Esophagus squamous epithelium (tissue), 5 donors: ENCODE data around the gene PTMA. TPM values are rescaled to one million over a fixed set of nuclear protein-coding genes. Genes with fewer than 3 reads are reported as not detected.

ENCODE experiments used
- DNase-seq: peaks from one replicate; lab custom pipeline; 2025; lab: John Stamatoyannopoulos, UW
- H3K27ac ChIP-seq, 4 donors: fragments of 200-600 bp; sonication (generic); one replicate each; pipeline ENCODE4 v1.5.1; 2016 to 2019; ENCODE audit warnings: mild to moderate bottlenecking in 1 of 4
- H3K27me3 ChIP-seq, 4 donors: fragments of 200-600 bp; sonication (generic); 1 replicate in 3 of 4; 2 replicates in 1 of 4; pipeline versions ENCODE4 v1.5.1 to v1.6.0; 2017 to 2021; ENCODE audit warnings: antibody characterized with exemption in 1 of 4
- H3K36me3 ChIP-seq, 3 donors: fragments of 200-600 bp; sonication (generic); one replicate each; pipeline ENCODE4 v1.5.1; 2016 to 2019
- H3K4me1 ChIP-seq, 3 donors: fragments of 200-600 bp; sonication (generic); one replicate each; pipeline ENCODE4 v1.5.1; 2017 to 2019
- H3K4me3 ChIP-seq, 4 donors: fragments of 200-600 bp; sonication (generic); 1 replicate in 3 of 4; 2 replicates in 1 of 4; pipeline ENCODE4 v1.5.1; 2016 to 2019; ENCODE audit warnings: mild to moderate bottlenecking in 2 of 4, moderate library complexity in 1 of 4
- H3K9me3 ChIP-seq, 3 donors: fragments of 200-600 bp; sonication (generic); one replicate each; pipeline ENCODE4 v1.5.1; 2016 to 2019
- POLR2A ChIP-seq, 4 donors: fragments of 450-650 bp; IDR thresholded peaks; one replicate each; pipeline ENCODE4 v1.6.1; 2017; ENCODE audit warnings: antibody characterized with exemption in 4 of 4, mild to moderate bottlenecking in 4 of 4, moderate library complexity in 3 of 4
- WGBS, 2 donors: methylation state at CpG; one replicate each; pipeline ENCODE4 v1.1.5; 2018; 5-methylcytosine and 5-hydroxymethylcytosine counted together
- intact Hi-C: fragments of 100-400 bp; cut with DNase I; formaldehyde crosslinking; loops from one replicate; pipeline ENCODE4 v1.15.0; 2022
- total RNA-seq, 4 donors: library from RNA; depleted of rRNA; stranded (reverse); fragments of >200 nt; gene quantifications; one replicate each; pipeline ENCODE4 v1.1.0, GENCODE V29; 2016
- TF ChIP-seq, protein P1 (sequence below), 6 experiments: fragments of 450-650 bp in 4 of 6; fragments of 200-600 bp in 2 of 6; sonication (generic) in 2 of 6; IDR thresholded peaks; one replicate each; pipeline ENCODE4 v1.5.1; 2016 to 2019; ENCODE audit warnings: antibody characterized with exemption in 6 of 6, mild to moderate bottlenecking in 4 of 6, moderate library complexity in 4 of 6
- donor health status: DM: yes; HTN: yes; CAD: no.

Gene PTMA
- total RNA-seq, 4 donors from 2014 or later, result 670 to 1,121 (median 903) TPM

DNA sequence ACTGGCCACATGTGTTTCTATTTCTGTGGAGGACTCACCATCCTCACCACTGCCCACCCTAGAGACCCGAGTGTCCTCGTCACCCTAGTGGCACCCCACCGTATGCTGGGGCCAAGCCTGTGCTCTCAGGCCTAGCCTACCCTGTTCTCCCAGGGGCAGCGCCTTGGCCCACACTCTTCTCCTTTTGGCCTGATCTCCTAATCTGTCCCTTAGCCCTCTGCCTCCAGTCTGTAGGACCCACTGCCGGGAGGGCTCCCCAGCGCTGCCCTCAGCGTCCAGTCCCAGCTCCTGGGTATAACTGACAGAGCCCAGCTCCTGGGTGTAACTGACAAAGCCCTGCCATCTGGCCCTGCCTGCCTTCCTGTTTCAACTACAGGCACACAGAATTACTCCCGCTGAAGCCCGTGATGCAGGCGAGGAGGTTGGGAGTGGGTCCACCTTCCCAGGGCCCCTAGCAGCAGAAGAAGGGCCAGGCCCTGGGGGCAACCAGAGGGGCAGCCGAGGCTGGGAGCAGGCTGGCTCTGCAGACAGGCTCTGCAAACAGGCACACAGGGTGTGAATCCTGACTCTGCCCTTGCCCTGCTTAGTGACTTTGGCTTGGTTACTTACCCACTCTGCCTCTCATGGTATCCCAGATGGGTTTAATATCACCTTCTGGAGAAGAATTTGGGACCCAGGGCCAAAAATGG lies 25.6 kb upstream of the PTMA start:
- no peak overlapping the region for H3K4me3 ChIP-seq
- H3K4me1 ChIP-seq, result peaks cover 6 to 47% (median 7%) of the 10 kb centered on the region in 3 donors
- no peak overlapping the region for H3K27ac ChIP-seq
- TF ChIP-seq, protein P1, sequence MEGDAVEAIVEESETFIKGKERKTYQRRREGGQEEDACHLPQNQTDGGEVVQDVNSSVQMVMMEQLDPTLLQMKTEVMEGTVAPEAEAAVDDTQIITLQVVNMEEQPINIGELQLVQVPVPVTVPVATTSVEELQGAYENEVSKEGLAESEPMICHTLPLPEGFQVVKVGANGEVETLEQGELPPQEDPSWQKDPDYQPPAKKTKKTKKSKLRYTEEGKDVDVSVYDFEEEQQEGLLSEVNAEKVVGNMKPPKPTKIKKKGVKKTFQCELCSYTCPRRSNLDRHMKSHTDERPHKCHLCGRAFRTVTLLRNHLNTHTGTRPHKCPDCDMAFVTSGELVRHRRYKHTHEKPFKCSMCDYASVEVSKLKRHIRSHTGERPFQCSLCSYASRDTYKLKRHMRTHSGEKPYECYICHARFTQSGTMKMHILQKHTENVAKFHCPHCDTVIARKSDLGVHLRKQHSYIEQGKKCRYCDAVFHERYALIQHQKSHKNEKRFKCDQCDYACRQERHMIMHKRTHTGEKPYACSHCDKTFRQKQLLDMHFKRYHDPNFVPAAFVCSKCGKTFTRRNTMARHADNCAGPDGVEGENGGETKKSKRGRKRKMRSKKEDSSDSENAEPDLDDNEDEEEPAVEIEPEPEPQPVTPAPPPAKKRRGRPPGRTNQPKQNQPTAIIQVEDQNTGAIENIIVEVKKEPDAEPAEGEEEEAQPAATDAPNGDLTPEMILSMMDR (IDR thresholded peaks at IDR 0.05), result no peak
- no peak for TF ChIP-seq POLR2A (IDR thresholded peaks at IDR 0.05)
- no peak for DNase-seq
- H3K9me3 ChIP-seq, result no peaks in the 10 kb centered on the region
- H3K36me3 ChIP-seq, result no peaks in the 10 kb centered on the region
- 80 to 83% methylated on average over 1 to 7 of the region's 11 CpGs for WGBS, 2 donors
- intact Hi-C loops, result no loop called here
- no peaks in the 10 kb centered on the region for H3K27me3 ChIP-seq

DNA sequence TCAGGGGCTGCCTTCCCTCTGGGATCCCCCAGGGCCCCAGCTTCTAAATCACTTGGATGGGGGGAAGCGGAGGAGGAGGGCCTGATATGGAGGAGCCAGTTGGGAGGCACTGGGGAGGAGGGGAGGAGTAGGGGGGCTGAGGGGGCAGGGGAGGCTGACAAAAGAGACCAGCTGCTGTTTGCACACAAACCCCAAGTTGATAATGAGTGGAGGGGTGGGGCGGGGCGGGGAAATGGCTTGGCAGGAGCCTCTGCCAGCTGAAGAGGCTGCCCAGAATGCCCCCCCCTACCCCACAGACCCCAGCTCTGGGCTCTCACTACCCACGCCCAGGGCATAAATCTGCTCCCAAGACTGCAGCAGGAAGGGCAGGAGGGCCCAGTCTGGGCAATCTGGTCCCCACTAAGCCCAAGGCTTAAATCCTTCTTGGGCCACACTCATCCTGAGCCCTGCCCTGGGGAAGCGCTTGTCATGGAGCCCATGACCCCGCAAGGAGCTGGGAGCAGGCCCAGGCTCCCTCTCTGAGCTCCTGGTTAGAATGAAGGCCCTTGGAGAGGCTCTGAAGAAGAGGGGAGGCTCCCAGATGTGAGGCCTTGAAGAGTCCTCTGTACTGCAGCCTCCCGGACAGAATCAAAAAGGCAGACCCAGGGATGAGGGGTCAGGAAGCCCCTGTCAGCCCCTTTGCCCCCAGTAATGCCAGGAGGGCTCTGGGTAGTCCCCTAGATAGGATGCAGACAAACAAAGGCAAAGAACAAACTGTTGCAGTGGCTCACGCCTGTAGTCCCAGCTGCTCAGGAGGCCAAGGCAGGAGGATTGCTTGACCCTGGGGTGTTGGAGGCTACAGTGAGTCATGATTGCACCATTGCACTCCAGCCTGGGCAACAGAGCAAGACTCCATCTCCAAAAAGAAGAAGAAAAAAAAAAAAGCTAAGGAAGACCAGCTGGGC lies 24.8 kb upstream of the PTMA start:
- H3K27me3 ChIP-seq, result no peaks in the 10 kb centered on the region

DNA sequence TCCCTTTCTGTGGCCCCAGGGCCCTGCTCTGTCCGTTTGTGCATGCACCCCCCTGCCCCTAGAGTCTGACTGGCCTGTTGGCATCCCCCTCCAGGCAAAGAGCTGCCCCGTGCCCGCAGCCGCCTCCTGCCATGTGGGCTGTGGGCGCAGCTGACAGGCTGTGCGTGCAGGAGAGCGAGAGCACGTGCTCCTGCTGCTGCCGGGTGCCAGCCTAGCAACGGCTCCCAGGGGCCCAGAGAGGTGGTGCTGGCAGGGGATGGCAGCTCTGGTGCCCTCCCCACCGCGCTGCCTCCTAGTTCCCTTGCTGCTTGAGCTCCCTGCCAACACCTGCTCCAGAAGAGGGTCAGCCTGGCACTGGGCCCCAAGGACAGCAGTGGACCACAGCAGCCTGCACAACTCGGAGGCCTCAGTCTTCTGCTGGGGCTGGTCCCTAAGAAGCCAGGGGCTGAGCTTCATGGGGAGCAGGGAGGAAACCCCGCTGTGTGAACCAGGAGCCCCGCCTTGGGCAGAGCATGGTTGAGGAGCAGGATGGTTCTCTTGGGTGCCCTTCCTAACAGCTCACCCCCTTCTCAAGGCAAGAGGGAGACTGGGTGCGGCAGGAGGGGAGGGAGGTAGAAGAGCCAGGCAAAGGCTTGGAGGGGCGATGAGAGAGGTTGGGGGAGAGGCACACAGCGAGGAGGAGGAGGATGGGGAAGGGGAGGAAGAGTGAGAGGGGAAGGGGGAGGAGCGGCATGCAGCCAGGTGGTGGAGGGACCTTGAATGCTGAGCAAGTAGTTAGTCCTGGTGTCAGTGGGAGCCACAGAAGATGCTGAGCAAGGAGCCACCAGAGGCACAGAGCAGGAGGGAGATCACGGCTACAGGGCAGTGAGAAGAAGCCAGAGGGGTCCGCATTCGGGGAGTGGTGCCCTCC lies 23.8 kb upstream of the PTMA start:
- no peak overlapping the region for H3K27ac ChIP-seq
- no peak for DNase-seq
- TF ChIP-seq POLR2A (IDR thresholded peaks at IDR 0.05), result no peak
- TF ChIP-seq, protein P1 (IDR thresholded peaks at IDR 0.05), result no peak
- H3K9me3 ChIP-seq, result no peaks in the 10 kb centered on the region
- no peaks in the 10 kb centered on the region for H3K36me3 ChIP-seq
- 78 to 83% methylated on average over 7 to 9 of the region's 22 CpGs for WGBS, 2 donors
- no peak overlapping the region for H3K4me3 ChIP-seq
- peaks cover 6 to 39% (median 7%) of the 10 kb centered on the region in 3 donors for H3K4me1 ChIP-seq
- H3K27me3 ChIP-seq, result no peaks in the 10 kb centered on the region
- intact Hi-C loops, result no loop called here

More for the DNA sequence above, 24.8 kb upstream of the PTMA start:
- Histone ChIP-seq H3K4me3 (no peak overlapping the region), H3K27ac (no peak overlapping the region), H3K4me1 (peaks cover 6 to 43% (median 7%) of the 10 kb centered on the region in 3 donors), H3K9me3 (no peaks in the 10 kb centered on the region), H3K36me3 (no peaks in the 10 kb centered on the region)
- WGBS, 2 donors, result 77 to 89% methylated on average over 2 to 3 of the region's 8 CpGs
- DNase-seq, result no peak
- TF ChIP-seq, protein P1 (IDR thresholded peaks at IDR 0.05), result no peak
- no peak for TF ChIP-seq POLR2A (IDR thresholded peaks at IDR 0.05)
- intact Hi-C loops, result no loop called here

DNA sequence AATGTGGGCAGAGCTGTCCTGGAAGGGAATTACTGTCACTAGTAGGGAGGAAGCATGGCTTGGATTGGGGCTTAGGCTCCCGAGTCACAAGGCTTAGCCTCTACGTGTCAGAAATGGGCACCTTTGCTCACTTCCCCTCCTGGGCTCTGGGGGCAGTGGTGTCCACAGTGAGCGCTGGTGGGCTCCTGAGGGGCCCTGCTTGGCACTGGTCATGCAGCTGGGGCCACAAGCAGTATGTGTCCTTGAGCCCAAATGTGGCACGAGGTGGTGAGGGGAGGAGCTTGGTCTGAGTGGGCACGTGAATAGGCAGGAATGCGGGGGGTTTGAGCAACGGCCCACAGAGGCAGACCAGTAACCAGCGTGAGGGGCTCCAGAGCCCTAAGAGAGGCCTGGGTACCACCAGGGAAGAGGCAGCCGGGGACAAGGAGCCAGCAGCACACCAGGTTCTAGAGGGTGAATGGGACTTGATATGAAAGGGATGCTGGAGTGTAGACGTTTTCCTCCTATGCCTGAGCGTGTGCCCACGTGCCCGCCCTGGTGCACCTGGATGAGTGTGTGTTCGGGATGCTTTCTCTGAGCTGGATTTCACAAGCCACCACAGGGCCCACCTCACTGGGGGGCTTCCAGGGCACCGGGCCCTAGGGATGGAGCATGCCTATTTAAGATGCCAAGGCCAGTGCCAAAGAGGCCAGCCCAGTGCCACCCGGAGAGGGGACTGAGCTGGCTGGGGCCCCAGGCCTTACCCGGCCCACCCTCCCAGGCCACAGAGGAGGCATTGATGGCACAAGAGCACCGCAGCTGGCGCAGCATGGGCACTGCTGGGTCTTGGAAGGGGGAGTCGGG lies 22.8 kb upstream of the PTMA start:
- DNase-seq, result no peak
- Histone ChIP-seq H3K27ac (no peak overlapping the region), H3K4me3 (no peak overlapping the region), H3K4me1 (peaks cover 6 to 29% (median 7%) of the 10 kb centered on the region in 3 donors), H3K36me3 (no peaks in the 10 kb centered on the region), H3K9me3 (no peaks in the 10 kb centered on the region), H3K27me3 (no peaks in the 10 kb centered on the region)
- WGBS, 2 donors, result 56 to 65% methylated on average over 4 to 11 of the region's 20 CpGs
- TF ChIP-seq POLR2A (IDR thresholded peaks at IDR 0.05), result no peak
- TF ChIP-seq, protein P1 (IDR thresholded peaks at IDR 0.05), result peak in 1 of 6 experiments; percentile 18
- intact Hi-C loops, result no loop called here
